HepG2 (cell line): ENCODE results near the gene FGF3.

Experiments used
- ATF2 ChIP-seq: sonication (generic); formaldehyde crosslinking; IDR thresholded peaks from 2 replicates; pipeline ENCODE4 v1.4.0; 2020; ENCODE audit warnings: missing genetic modification reagents
- CTCF ChIP-seq: sonication (generic); formaldehyde crosslinking; IDR thresholded peaks from 2 replicates; pipeline ENCODE4 v1.5.0; 2020; ENCODE audit warnings: mild to moderate bottlenecking, missing genetic modification reagents, moderate library complexity
- EP300 ChIP-seq, 3 experiments: sonication (generic) in 1 of 3; formaldehyde crosslinking in 1 of 3; IDR thresholded peaks; 2 replicates each; pipeline versions ENCODE4 v1.5.1 to v1.6.1; 2011 to 2020; ENCODE audit warnings: low read depth in 2 of 3, low read length in 2 of 3, borderline replicate concordance in 1 of 3, improper control_type of control experiment in 1 of 3, mild to moderate bottlenecking in 1 of 3, missing genetic modification reagents in 1 of 3, moderate library complexity in 1 of 3
- FIP1L1 ChIP-seq: fragments of 200-400 bp; formaldehyde crosslinking; IDR thresholded peaks from 2 replicates; pipeline ENCODE4 v1.6.1; 2018; ENCODE audit warnings: low read depth, mild to moderate bottlenecking, low read length, moderate library complexity, borderline replicate concordance; ENCODE audit not compliant: insufficient read depth
- REST ChIP-seq, 2 experiments: IDR thresholded peaks; 2 replicates each; pipeline ENCODE4 v1.6.1; 2011 to 2012; ENCODE audit warnings: low read length in 2 of 2, borderline replicate concordance in 1 of 2, low read depth in 1 of 2, mild to moderate bottlenecking in 1 of 2, moderate library complexity in 1 of 2
- ZNF556 ChIP-seq: sonication (generic); formaldehyde crosslinking; IDR thresholded peaks from 2 replicates; pipeline ENCODE4 v1.4.0; 2020; ENCODE audit warnings: mild to moderate bottlenecking, missing genetic modification reagents, borderline replicate concordance
- ZNF75D ChIP-seq: sonication (generic); formaldehyde crosslinking; IDR thresholded peaks from 2 replicates; pipeline ENCODE4 v1.8.1; 2023; ENCODE audit warnings: missing genetic modification reagents, mild to moderate bottlenecking, borderline replicate concordance
- ZNF839 ChIP-seq: sonication (generic); formaldehyde crosslinking; IDR thresholded peaks from 2 replicates; pipeline ENCODE4 v1.4.0; 2020; ENCODE audit warnings: missing genetic modification reagents, mild to moderate bottlenecking, borderline replicate concordance
- TF ChIP-seq, protein P1 (sequence below): sonication (generic); formaldehyde crosslinking; IDR thresholded peaks from 2 replicates; pipeline ENCODE4 v1.4.0; 2020; ENCODE audit warnings: mild to moderate bottlenecking, missing genetic modification reagents, borderline replicate concordance
- TF ChIP-seq, protein P2 (sequence below): sonication (generic); formaldehyde crosslinking; IDR thresholded peaks from 2 replicates; pipeline ENCODE4 v1.4.0; 2020; ENCODE audit warnings: missing genetic modification reagents

- no peak for TF ChIP-seq CTCF (CRISPR knock-in tag)
- TF ChIP-seq REST (IDR thresholded peaks at IDR 0.05; ENCODE audit: borderline replicate concordance in 1 of 2, low read depth in 1 of 2, low read length in 2 of 2), result no peak
- TF ChIP-seq ATF2 (CRISPR knock-in tag), result no peak
- no peak for TF ChIP-seq ZNF839 (CRISPR knock-in tag)
- TF ChIP-seq, protein P1, sequence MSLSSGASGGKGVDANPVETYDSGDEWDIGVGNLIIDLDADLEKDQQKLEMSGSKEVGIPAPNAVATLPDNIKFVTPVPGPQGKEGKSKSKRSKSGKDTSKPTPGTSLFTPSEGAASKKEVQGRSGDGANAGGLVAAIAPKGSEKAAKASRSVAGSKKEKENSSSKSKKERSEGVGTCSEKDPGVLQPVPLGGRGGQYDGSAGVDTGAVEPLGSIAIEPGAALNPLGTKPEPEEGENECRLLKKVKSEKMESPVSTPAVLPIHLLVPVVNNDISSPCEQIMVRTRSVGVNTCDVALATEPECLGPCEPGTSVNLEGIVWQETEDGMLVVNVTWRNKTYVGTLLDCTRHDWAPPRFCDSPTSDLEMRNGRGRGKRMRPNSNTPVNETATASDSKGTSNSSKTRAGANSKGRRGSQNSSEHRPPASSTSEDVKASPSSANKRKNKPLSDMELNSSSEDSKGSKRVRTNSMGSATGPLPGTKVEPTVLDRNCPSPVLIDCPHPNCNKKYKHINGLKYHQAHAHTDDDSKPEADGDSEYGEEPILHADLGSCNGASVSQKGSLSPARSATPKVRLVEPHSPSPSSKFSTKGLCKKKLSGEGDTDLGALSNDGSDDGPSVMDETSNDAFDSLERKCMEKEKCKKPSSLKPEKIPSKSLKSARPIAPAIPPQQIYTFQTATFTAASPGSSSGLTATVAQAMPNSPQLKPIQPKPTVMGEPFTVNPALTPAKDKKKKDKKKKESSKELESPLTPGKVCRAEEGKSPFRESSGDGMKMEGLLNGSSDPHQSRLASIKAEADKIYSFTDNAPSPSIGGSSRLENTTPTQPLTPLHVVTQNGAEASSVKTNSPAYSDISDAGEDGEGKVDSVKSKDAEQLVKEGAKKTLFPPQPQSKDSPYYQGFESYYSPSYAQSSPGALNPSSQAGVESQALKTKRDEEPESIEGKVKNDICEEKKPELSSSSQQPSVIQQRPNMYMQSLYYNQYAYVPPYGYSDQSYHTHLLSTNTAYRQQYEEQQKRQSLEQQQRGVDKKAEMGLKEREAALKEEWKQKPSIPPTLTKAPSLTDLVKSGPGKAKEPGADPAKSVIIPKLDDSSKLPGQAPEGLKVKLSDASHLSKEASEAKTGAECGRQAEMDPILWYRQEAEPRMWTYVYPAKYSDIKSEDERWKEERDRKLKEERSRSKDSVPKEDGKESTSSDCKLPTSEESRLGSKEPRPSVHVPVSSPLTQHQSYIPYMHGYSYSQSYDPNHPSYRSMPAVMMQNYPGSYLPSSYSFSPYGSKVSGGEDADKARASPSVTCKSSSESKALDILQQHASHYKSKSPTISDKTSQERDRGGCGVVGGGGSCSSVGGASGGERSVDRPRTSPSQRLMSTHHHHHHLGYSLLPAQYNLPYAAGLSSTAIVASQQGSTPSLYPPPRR (CRISPR knock-in tag), result no peak
- no peak for TF ChIP-seq FIP1L1
- no peak for TF ChIP-seq EP300 (IDR thresholded peaks at IDR 0.05; ENCODE audit: low read depth in 2 of 2, low read length in 2 of 2)
- TF ChIP-seq EP300 (CRISPR knock-in tag; IDR thresholded peaks at IDR 0.05; ENCODE audit: borderline replicate concordance), result no peak
- TF ChIP-seq, protein P2, sequence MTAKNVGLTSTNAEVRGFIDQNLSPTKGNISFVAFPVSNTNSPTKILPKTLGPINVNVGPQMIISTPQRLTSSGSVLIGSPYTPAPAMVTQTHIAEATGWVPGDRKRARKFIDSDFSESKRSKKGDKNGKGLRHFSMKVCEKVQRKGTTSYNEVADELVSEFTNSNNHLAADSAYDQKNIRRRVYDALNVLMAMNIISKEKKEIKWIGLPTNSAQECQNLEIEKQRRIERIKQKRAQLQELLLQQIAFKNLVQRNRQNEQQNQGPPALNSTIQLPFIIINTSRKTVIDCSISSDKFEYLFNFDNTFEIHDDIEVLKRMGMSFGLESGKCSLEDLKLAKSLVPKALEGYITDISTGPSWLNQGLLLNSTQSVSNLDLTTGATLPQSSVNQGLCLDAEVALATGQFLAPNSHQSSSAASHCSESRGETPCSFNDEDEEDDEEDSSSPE (CRISPR knock-in tag), result no peak
- TF ChIP-seq ZNF75D, result no peak
- TF ChIP-seq ZNF556 (CRISPR knock-in tag), result no peak
These were observed 31.3 kb downstream of the FGF3 start for GRCh38 chr11:69787906-69788305.
